ENCODE measurements around the gene ASAP2.

The ASAP2 gene

GRCh38 chr2:9231291-9232165 is 24.9 kb downstream of the ASAP2 start:
- Histone ChIP-seq H2BK5ac (ENCODE audit: low read length) (no peak overlapping the region), H3K79me1 (ENCODE audit: low read depth, low read length) (peaks cover 39% of the 10 kb centered on the region), H2AFZ (ENCODE audit: low read length) (no peak overlapping the region), H3K4me2 (ENCODE audit: insufficient read depth, low read length, poor library complexity, severe bottlenecking) (no peak overlapping the region), H3K18ac (ENCODE audit: low read length) (peak overlapping the region; percentile 59), H3K27ac (replicated peaks; ENCODE audit: low read length) (no peak overlapping the region), H3K9ac (ENCODE audit: low read depth, low read length, poor library complexity) (peak overlapping the region; percentile 34), H2AK5ac (ENCODE audit: low read depth, low read length) (peak overlapping the region; percentile 65), H4K91ac (ENCODE audit: low read depth, low read length, poor library complexity) (no peak overlapping the region), H3K14ac (ENCODE audit: low read length) (peak overlapping the region; percentile 51), H3K36me3 (replicated peaks in 1 of 2; ENCODE audit: control insufficient read depth in 2 of 2, insufficient read depth in 2 of 2, low read length in 2 of 2) (no peaks in the 10 kb centered on the region), H2BK15ac (ENCODE audit: low read length) (no peak overlapping the region), H3K27me3 (ENCODE audit: control insufficient read depth in 3 of 3, insufficient read depth in 3 of 3, low read depth in 1 of 3, low read length in 3 of 3) (no peaks in the 10 kb centered on the region), H3K4me3 (ENCODE audit: low read length in 2 of 2) (no peak overlapping the region), H2BK120ac (ENCODE audit: low read depth, low read length) (no peak overlapping the region), H2BK12ac (ENCODE audit: low read length) (no peak overlapping the region), H3K9me3 (replicated peaks in 1 of 2; ENCODE audit: control insufficient read depth in 2 of 2, insufficient read depth in 1 of 2, low read depth in 1 of 2, low read length in 2 of 2) (no peaks in the 10 kb centered on the region), H3K23ac (ENCODE audit: low read depth, low read length, poor library complexity) (peak overlapping the region; percentile 74), H4K8ac (ENCODE audit: low read depth, low read length) (peak overlapping the region; percentile 70), H3K4ac (ENCODE audit: low read length) (no peak overlapping the region), H3K4me1 (ENCODE audit: control insufficient read depth in 2 of 2, insufficient read depth in 1 of 2, low read depth in 1 of 2, low read length in 2 of 2) (peaks cover 43 to 52% of the 10 kb centered on the region in 2 donors)
- no CpG with 5 or more reads among the region's 14 CpGs for WGBS, 2 donors (ENCODE audit: extremely low coverage in 2 of 2, insufficient read length in 2 of 2, insufficient replicate concordance in 1 of 2)
- no peak for DNase-seq (ENCODE audit: low spot score)

DNA sequence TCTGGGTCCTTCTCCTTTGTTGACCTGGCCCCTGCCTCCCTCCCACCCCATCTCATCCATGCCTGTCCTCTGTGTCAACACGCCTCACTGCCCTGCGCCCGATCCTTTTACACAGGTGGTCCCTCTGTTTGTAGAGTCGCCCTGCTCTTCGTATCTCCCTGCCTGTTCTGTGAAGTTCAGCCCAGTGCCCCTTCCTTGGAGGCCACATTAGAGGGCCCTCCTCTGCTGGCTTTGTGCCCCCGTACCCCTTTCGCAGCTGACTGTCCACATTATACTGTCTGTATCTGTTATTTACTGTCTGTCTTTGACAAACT is 25.5 kb downstream of the ASAP2 start:
- WGBS, 2 donors (ENCODE audit: extremely low coverage in 2 of 2, insufficient read length in 2 of 2, insufficient replicate concordance in 1 of 2): no CpG with 5 or more reads among the region's 7 CpGs
- peak overlapping the region; percentile 65 for H2AK5ac ChIP-seq (ENCODE audit: low read depth, low read length)
- H3K4me3 ChIP-seq (ENCODE audit: low read length in 2 of 2): no peak overlapping the region
- no peak overlapping the region for H3K14ac ChIP-seq (ENCODE audit: low read length)
- H3K18ac ChIP-seq (ENCODE audit: low read length): peak overlapping the region; percentile 59
- no peak overlapping the region for H2AFZ ChIP-seq (ENCODE audit: low read length)
- H2BK5ac ChIP-seq (ENCODE audit: low read length): no peak overlapping the region
- H3K27ac ChIP-seq (replicated peaks; ENCODE audit: low read length): no peak overlapping the region
- H3K36me3 ChIP-seq (replicated peaks in 1 of 2; ENCODE audit: control insufficient read depth in 2 of 2, insufficient read depth in 2 of 2, low read length in 2 of 2): no peaks in the 10 kb centered on the region
- H3K27me3 ChIP-seq (ENCODE audit: control insufficient read depth in 3 of 3, insufficient read depth in 3 of 3, low read depth in 1 of 3, low read length in 3 of 3): no peaks in the 10 kb centered on the region
- no peak overlapping the region for H3K9ac ChIP-seq (ENCODE audit: low read depth, low read length, poor library complexity)
- no peak overlapping the region for H4K8ac ChIP-seq (ENCODE audit: low read depth, low read length)
- no peak overlapping the region for H4K91ac ChIP-seq (ENCODE audit: low read depth, low read length, poor library complexity)
- H3K4me2 ChIP-seq (ENCODE audit: insufficient read depth, low read length, poor library complexity, severe bottlenecking): no peak overlapping the region
- H3K4ac ChIP-seq (ENCODE audit: low read length): no peak overlapping the region
- H2BK12ac ChIP-seq (ENCODE audit: low read length): no peak overlapping the region
- no peak overlapping the region for H2BK15ac ChIP-seq (ENCODE audit: low read length)
- H3K9me3 ChIP-seq (replicated peaks in 1 of 2; ENCODE audit: control insufficient read depth in 2 of 2, insufficient read depth in 1 of 2, low read depth in 1 of 2, low read length in 2 of 2): no peaks in the 10 kb centered on the region
- no peak overlapping the region for H2BK120ac ChIP-seq (ENCODE audit: low read depth, low read length)
- no peak overlapping the region for H3K23ac ChIP-seq (ENCODE audit: low read depth, low read length, poor library complexity)
- no peak for DNase-seq (ENCODE audit: low spot score)
- peaks cover 39% of the 10 kb centered on the region for H3K79me1 ChIP-seq (ENCODE audit: low read depth, low read length)
- H3K4me1 ChIP-seq (ENCODE audit: control insufficient read depth in 2 of 2, insufficient read depth in 1 of 2, low read depth in 1 of 2, low read length in 2 of 2): peaks cover 41 to 52% of the 10 kb centered on the region in 2 donors

- H2BK5ac ChIP-seq (ENCODE audit: low read length): no peak overlapping the region
- H3K4ac ChIP-seq (ENCODE audit: low read length): no peak overlapping the region
- H3K9ac ChIP-seq (ENCODE audit: low read depth, low read length, poor library complexity): no peak overlapping the region
- peaks cover 41% of the 10 kb centered on the region for H3K79me1 ChIP-seq (ENCODE audit: low read depth, low read length)
- H2AFZ ChIP-seq (ENCODE audit: low read length): no peak overlapping the region
- WGBS, 2 donors (ENCODE audit: extremely low coverage in 2 of 2, insufficient read length in 2 of 2, insufficient replicate concordance in 1 of 2): no CpG with 5 or more reads among the region's 7 CpGs
- no peak overlapping the region for H2AK5ac ChIP-seq (ENCODE audit: low read depth, low read length)
- no peak overlapping the region for H2BK15ac ChIP-seq (ENCODE audit: low read length)
- no peak for DNase-seq (ENCODE audit: low spot score)
- no peak overlapping the region for H3K4me3 ChIP-seq (ENCODE audit: low read length in 2 of 2)
- H3K18ac ChIP-seq (ENCODE audit: low read length): no peak overlapping the region
- H4K8ac ChIP-seq (ENCODE audit: low read depth, low read length): no peak overlapping the region
- no peak overlapping the region for H3K14ac ChIP-seq (ENCODE audit: low read length)
- H3K4me1 ChIP-seq (ENCODE audit: control insufficient read depth in 2 of 2, insufficient read depth in 1 of 2, low read depth in 1 of 2, low read length in 2 of 2): peaks cover 41 to 52% of the 10 kb centered on the region in 2 donors
- H3K27me3 ChIP-seq (ENCODE audit: control insufficient read depth in 3 of 3, insufficient read depth in 3 of 3, low read depth in 1 of 3, low read length in 3 of 3): no peaks in the 10 kb centered on the region
- H3K36me3 ChIP-seq (replicated peaks in 1 of 2; ENCODE audit: control insufficient read depth in 2 of 2, insufficient read depth in 2 of 2, low read length in 2 of 2): no peaks in the 10 kb centered on the region
- H2BK120ac ChIP-seq (ENCODE audit: low read depth, low read length): no peak overlapping the region
- H3K23ac ChIP-seq (ENCODE audit: low read depth, low read length, poor library complexity): no peak overlapping the region
- no peak overlapping the region for H4K91ac ChIP-seq (ENCODE audit: low read depth, low read length, poor library complexity)
- H3K27ac ChIP-seq (replicated peaks; ENCODE audit: low read length): no peak overlapping the region
- no peak overlapping the region for H3K4me2 ChIP-seq (ENCODE audit: insufficient read depth, low read length, poor library complexity, severe bottlenecking)
- no peak overlapping the region for H2BK12ac ChIP-seq (ENCODE audit: low read length)
- H3K9me3 ChIP-seq (replicated peaks in 1 of 2; ENCODE audit: control insufficient read depth in 2 of 2, insufficient read depth in 1 of 2, low read depth in 1 of 2, low read length in 2 of 2): no peaks in the 10 kb centered on the region
Measured at GRCh38 chr2:9232886-9233285, 26.3 kb downstream of the ASAP2 start.

- Histone ChIP-seq H3K18ac (ENCODE audit: low read length) (no peak overlapping the region), H2AK5ac (ENCODE audit: low read depth, low read length) (no peak overlapping the region), H3K4me1 (ENCODE audit: control insufficient read depth in 2 of 2, insufficient read depth in 1 of 2, low read depth in 1 of 2, low read length in 2 of 2) (peaks cover 39 to 49% of the 10 kb centered on the region in 2 donors), H3K36me3 (replicated peaks in 1 of 2; ENCODE audit: control insufficient read depth in 2 of 2, insufficient read depth in 2 of 2, low read length in 2 of 2) (peaks cover 0 to 3% of the 10 kb centered on the region in 2 donors), H3K27me3 (ENCODE audit: control insufficient read depth in 3 of 3, insufficient read depth in 3 of 3, low read depth in 1 of 3, low read length in 3 of 3) (no peaks in the 10 kb centered on the region), H4K8ac (ENCODE audit: low read depth, low read length) (no peak overlapping the region), H2BK15ac (ENCODE audit: low read length) (no peak overlapping the region), H2BK12ac (ENCODE audit: low read length) (no peak overlapping the region), H3K27ac (replicated peaks; ENCODE audit: low read length) (no peak overlapping the region), H4K91ac (ENCODE audit: low read depth, low read length, poor library complexity) (no peak overlapping the region), H3K9ac (ENCODE audit: low read depth, low read length, poor library complexity) (no peak overlapping the region), H3K79me1 (ENCODE audit: low read depth, low read length) (peaks cover 39% of the 10 kb centered on the region), H3K4me3 (ENCODE audit: low read length in 2 of 2) (no peak overlapping the region), H3K14ac (ENCODE audit: low read length) (no peak overlapping the region), H3K4ac (ENCODE audit: low read length) (no peak overlapping the region), H3K4me2 (ENCODE audit: insufficient read depth, low read length, poor library complexity, severe bottlenecking) (no peak overlapping the region), H2AFZ (ENCODE audit: low read length) (no peak overlapping the region), H2BK120ac (ENCODE audit: low read depth, low read length) (no peak overlapping the region), H2BK5ac (ENCODE audit: low read length) (no peak overlapping the region), H3K9me3 (replicated peaks in 1 of 2; ENCODE audit: control insufficient read depth in 2 of 2, insufficient read depth in 1 of 2, low read depth in 1 of 2, low read length in 2 of 2) (no peaks in the 10 kb centered on the region), H3K23ac (ENCODE audit: low read depth, low read length, poor library complexity) (no peak overlapping the region)
- WGBS, 2 donors (ENCODE audit: extremely low coverage in 2 of 2, insufficient read length in 2 of 2, insufficient replicate concordance in 1 of 2): no CpG with 5 or more reads among the region's 9 CpGs
- DNase-seq (ENCODE audit: low spot score): no peak
Measured at GRCh38 chr2:9234680-9235146, 28.1 kb downstream of the ASAP2 start.
